DND-41 (cell line): ENCODE results near the gene CCDC73.
A peak's percentile ranks its signal among the peaks of the same experiment; 100 is the strongest.

ENCODE experiments used
- ATAC-seq: fragments of 200-7000 bp; cut with Tn5 transposase; 3 replicates; pipeline ENCODE4 v1.9.1; 2021; ENCODE audit warnings: low read depth; ENCODE audit not compliant: insufficient read depth
- DNase-seq: peaks from one replicate; pipeline ENCODE4 v3.0.0-alpha.2; 2020
- H2AFZ ChIP-seq: 2 replicates; pipeline ENCODE4 v1.6.0; 2012; ENCODE audit warnings: low read depth, low read length
- H3K27ac ChIP-seq: 2 replicates; pipeline ENCODE4 v1.5.1; 2012; ENCODE audit warnings: low read length, inconsistent platforms
- H3K27me3 ChIP-seq: fragments of 200-600 bp; sonication (generic); 2 replicates; pipeline ENCODE4 v1.6.0; 2012; ENCODE audit warnings: low read length, mild to moderate bottlenecking, inconsistent platforms; ENCODE audit not compliant: insufficient read depth, poor library complexity
- H3K36me3 ChIP-seq: 2 replicates; pipeline ENCODE4 v1.5.1; 2012; ENCODE audit warnings: low read length, inconsistent platforms; ENCODE audit not compliant: insufficient read depth
- H3K4me1 ChIP-seq: 2 replicates; pipeline ENCODE4 v1.5.1; 2012; ENCODE audit warnings: mild to moderate bottlenecking, low read length; ENCODE audit not compliant: insufficient read depth
- H3K4me2 ChIP-seq: 2 replicates; pipeline ENCODE4 v1.6.0; 2012; ENCODE audit warnings: mild to moderate bottlenecking, moderate library complexity, low read length, inconsistent platforms; ENCODE audit not compliant: insufficient read depth
- H3K4me3 ChIP-seq, 2 experiments: fragments of 200-600 bp in 1 of 2; shearing (Covaris generic) in 1 of 2; 2 replicates each; pipeline ENCODE4 v1.5.1; 2012 to 2016; ENCODE audit warnings: inconsistent platforms in 2 of 2, low read length in 2 of 2, mild to moderate bottlenecking in 2 of 2, low read depth in 1 of 2, moderate library complexity in 1 of 2
- H3K79me2 ChIP-seq: 2 replicates; pipeline ENCODE4 v1.6.0; 2012; ENCODE audit warnings: low read length, inconsistent platforms; ENCODE audit not compliant: insufficient read depth
- H3K9ac ChIP-seq: 2 replicates; pipeline ENCODE4 v1.6.0; 2012; ENCODE audit warnings: low read depth, mild to moderate bottlenecking, inconsistent platforms, low read length, moderate library complexity
- H3K9me3 ChIP-seq: 2 replicates; pipeline ENCODE4 v1.5.1; 2012; ENCODE audit warnings: low read length, moderate library complexity, mild to moderate bottlenecking, inconsistent platforms; ENCODE audit not compliant: insufficient read depth, severe bottlenecking
- H4K20me1 ChIP-seq: 2 replicates; pipeline ENCODE4 v1.6.0; 2012; ENCODE audit warnings: low read length; ENCODE audit not compliant: insufficient read depth
- EZH2 ChIP-seq: IDR thresholded peaks from 3 replicates; pipeline ENCODE4 v1.6.1; 2012; ENCODE audit warnings: borderline replicate concordance, low read depth, mild to moderate bottlenecking, moderate library complexity, low read length, inconsistent platforms; ENCODE audit not compliant: severe bottlenecking
- TF ChIP-seq, protein P1 (sequence below): IDR thresholded peaks from 2 replicates; pipeline ENCODE4 v1.5.1; 2012; ENCODE audit warnings: borderline replicate concordance, low read length, moderate library complexity, mild to moderate bottlenecking; ENCODE audit not compliant: poor library complexity, severe bottlenecking; ENCODE audit errors: extremely low read depth

The CCDC73 gene

GRCh38 chr11:32563600-32563959, 230.9 kb downstream of the CCDC73 start:
- H4K20me1 ChIP-seq: no peaks in the 10 kb centered on the region
- no peak for TF ChIP-seq EZH2

DNA sequence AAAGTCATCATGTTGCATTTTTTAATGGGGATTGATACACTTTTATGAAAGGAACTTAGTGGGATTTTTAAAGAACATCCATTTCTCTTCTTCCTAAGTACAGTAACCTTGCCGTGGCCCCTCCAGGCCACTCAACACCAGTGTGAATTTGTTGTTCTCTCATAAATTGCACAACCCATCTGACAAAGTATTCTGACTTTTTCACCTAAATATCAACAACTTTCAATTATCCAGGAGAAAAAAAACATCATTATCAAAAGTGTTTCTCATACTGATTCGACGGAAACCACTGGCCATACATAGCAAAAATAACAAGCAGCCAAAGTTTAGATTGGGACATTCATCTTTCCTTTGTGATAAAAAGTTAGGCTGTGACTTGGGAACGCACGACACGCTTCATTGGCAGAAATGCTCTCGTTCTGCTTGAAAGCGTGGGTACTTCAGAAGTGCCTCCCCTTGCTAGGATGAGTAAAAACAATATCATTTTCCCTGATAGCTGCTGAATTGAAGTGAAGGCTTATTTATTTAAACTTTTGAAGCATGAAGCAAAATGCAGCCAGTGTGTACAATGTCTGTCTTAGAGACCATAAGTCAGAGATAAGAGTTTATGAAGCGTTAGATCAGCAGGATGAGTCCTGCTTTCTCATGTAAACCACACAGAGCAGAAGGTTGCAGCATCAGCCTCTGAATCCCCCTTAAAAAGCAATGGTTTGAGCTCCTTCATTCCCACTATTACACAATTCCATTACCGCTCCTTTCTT, 231.4 kb downstream of the CCDC73 start:
- Histone ChIP-seq H3K9me3 (no peaks in the 10 kb centered on the region), H3K79me2 (no peaks in the 10 kb centered on the region), H3K4me1 (no peaks in the 10 kb centered on the region; the same call in 1 of the 2 replicates), H3K9ac (no peak overlapping the region), H4K20me1 (no peaks in the 10 kb centered on the region), H3K36me3 (no peaks in the 10 kb centered on the region), H3K4me3 (no peak overlapping the region), H3K27ac (no peak overlapping the region), H3K27me3 (no peaks in the 10 kb centered on the region), H3K4me2 (no peak overlapping the region), H2AFZ (0 out of 2 replicates have a peak overlapping the region, but pooled peaks have one; percentile 2)
- no peak for ATAC-seq
- DNase-seq: no peak
- TF ChIP-seq, protein P1, sequence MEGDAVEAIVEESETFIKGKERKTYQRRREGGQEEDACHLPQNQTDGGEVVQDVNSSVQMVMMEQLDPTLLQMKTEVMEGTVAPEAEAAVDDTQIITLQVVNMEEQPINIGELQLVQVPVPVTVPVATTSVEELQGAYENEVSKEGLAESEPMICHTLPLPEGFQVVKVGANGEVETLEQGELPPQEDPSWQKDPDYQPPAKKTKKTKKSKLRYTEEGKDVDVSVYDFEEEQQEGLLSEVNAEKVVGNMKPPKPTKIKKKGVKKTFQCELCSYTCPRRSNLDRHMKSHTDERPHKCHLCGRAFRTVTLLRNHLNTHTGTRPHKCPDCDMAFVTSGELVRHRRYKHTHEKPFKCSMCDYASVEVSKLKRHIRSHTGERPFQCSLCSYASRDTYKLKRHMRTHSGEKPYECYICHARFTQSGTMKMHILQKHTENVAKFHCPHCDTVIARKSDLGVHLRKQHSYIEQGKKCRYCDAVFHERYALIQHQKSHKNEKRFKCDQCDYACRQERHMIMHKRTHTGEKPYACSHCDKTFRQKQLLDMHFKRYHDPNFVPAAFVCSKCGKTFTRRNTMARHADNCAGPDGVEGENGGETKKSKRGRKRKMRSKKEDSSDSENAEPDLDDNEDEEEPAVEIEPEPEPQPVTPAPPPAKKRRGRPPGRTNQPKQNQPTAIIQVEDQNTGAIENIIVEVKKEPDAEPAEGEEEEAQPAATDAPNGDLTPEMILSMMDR: no peak
- TF ChIP-seq EZH2: no peak

More at GRCh38 chr11:32563600-32563959, 230.9 kb downstream of the CCDC73 start:
- Histone ChIP-seq H3K79me2 (no peaks in the 10 kb centered on the region), H2AFZ (no peak overlapping the region), H3K4me1 (no peaks in the 10 kb centered on the region; the same call in 1 of the 2 replicates), H3K27me3 (no peaks in the 10 kb centered on the region), H3K9me3 (no peaks in the 10 kb centered on the region), H3K36me3 (no peaks in the 10 kb centered on the region), H3K4me3 (no peak overlapping the region), H3K9ac (no peak overlapping the region), H3K27ac (no peak overlapping the region), H3K4me2 (no peak overlapping the region)
- no peak for DNase-seq
- no peak for ATAC-seq

DNA sequence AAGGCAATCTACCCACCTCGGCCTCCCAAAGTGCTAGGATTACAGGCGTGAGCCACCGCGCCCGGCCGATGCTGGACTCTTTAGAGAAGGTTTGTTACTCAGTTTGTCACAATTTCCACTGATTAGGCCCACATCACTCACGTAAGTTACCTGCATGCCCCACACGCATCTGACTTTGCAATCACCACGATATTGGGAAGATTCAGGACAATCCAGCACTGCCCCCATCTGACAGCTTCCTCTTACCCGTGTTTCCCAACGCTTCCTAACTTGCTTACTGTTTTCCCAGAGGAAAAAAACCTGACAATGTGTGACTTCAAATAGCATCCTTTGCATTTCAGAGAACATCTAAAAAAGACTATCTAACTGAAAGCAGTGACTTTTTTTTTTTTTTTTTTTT, 232.6 kb downstream of the CCDC73 start:
- Histone ChIP-seq H4K20me1 (no peaks in the 10 kb centered on the region), H3K27me3 (no peaks in the 10 kb centered on the region), H3K9ac (no peak overlapping the region), H3K27ac (no peak overlapping the region), H2AFZ (no peak overlapping the region), H3K79me2 (no peaks in the 10 kb centered on the region), H3K4me3 (no peak overlapping the region), H3K36me3 (no peaks in the 10 kb centered on the region), H3K9me3 (no peaks in the 10 kb centered on the region), H3K4me2 (no peak overlapping the region), H3K4me1 (no peaks in the 10 kb centered on the region; the same call in 1 of the 2 replicates)
- ATAC-seq: no peak
- DNase-seq: no peak
- TF ChIP-seq EZH2: no peak
- TF ChIP-seq, protein P1: peak; percentile 36

DNA sequence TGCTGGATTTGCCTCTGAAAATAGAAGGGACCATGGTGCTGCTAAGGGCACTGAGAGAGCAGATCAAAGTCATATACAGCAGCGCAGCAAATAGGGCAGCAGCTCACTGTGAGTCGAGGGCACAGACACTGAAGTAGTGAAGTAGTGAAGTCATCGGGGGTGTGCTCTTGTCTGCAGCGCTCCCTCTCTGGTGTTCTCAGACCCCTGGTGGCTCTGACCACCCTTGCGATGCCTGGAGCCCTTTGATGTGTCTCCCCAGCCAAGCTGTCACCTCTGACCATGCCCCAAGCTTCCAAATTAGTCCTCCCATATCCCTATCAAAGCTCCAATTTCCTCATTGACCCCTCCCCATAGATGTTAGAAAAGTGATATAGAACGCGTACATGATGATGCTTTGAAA, 238.6 kb downstream of the CCDC73 start:
- H3K4me3 ChIP-seq: no peak overlapping the region
- H3K79me2 ChIP-seq: no peaks in the 10 kb centered on the region
- no peaks in the 10 kb centered on the region for H4K20me1 ChIP-seq
- H3K4me2 ChIP-seq: no peak overlapping the region
- H2AFZ ChIP-seq: no peak overlapping the region
- H3K9me3 ChIP-seq: no peaks in the 10 kb centered on the region
- H3K27ac ChIP-seq: no peak overlapping the region
- H3K27me3 ChIP-seq: no peaks in the 10 kb centered on the region
- ATAC-seq (no peak), DNase-seq (no peak)
- no peaks in the 10 kb centered on the region for H3K36me3 ChIP-seq
- no peak for TF ChIP-seq EZH2
- TF ChIP-seq, protein P1: no peak
- H3K9ac ChIP-seq: no peak overlapping the region
- H3K4me1 ChIP-seq: no peaks in the 10 kb centered on the region
